B cell (primary cell): ENCODE results near the gene AFAP1L1.

Source experiments
- CTCF ChIP-seq: fragments of 200-600 bp; IDR thresholded peaks from one replicate; pipeline ENCODE4 v1.8.0; 2022; ENCODE audit warnings: antibody characterized with exemption, mild to moderate bottlenecking
- EZH2 ChIP-seq: IDR thresholded peaks from 2 replicates; pipeline ENCODE4 v1.6.1; 2012; ENCODE audit warnings: borderline replicate concordance, low read depth, mild to moderate bottlenecking, moderate library complexity, low read length; ENCODE audit not compliant: insufficient read depth, poor library complexity, severe bottlenecking

- TF ChIP-seq CTCF (no peak), EZH2 (no peak)
Measured at GRCh38 chr5:149242339-149242738, 29.3 kb upstream of the AFAP1L1 start.
